Measurements from ENCODE around the gene BTBD9.

The BTBD9 gene

GRCh38 chr6:38555606-38556005, 84.1 kb downstream of the BTBD9 start:
- in situ Hi-C loops (cut with HindIII; ENCODE audit: low sequenced_read_pairs) = no loop called here
- no peak overlapping the region for H3K4me3 ChIP-seq (ENCODE audit: low read depth, low read length)
- DNase-seq (ENCODE audit: low read depth) = no peak
- TF ChIP-seq, protein P1, sequence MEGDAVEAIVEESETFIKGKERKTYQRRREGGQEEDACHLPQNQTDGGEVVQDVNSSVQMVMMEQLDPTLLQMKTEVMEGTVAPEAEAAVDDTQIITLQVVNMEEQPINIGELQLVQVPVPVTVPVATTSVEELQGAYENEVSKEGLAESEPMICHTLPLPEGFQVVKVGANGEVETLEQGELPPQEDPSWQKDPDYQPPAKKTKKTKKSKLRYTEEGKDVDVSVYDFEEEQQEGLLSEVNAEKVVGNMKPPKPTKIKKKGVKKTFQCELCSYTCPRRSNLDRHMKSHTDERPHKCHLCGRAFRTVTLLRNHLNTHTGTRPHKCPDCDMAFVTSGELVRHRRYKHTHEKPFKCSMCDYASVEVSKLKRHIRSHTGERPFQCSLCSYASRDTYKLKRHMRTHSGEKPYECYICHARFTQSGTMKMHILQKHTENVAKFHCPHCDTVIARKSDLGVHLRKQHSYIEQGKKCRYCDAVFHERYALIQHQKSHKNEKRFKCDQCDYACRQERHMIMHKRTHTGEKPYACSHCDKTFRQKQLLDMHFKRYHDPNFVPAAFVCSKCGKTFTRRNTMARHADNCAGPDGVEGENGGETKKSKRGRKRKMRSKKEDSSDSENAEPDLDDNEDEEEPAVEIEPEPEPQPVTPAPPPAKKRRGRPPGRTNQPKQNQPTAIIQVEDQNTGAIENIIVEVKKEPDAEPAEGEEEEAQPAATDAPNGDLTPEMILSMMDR (IDR thresholded peaks at IDR 0.05; ENCODE audit: low read depth, low read length, missing control alignments) = no peak

DNA sequence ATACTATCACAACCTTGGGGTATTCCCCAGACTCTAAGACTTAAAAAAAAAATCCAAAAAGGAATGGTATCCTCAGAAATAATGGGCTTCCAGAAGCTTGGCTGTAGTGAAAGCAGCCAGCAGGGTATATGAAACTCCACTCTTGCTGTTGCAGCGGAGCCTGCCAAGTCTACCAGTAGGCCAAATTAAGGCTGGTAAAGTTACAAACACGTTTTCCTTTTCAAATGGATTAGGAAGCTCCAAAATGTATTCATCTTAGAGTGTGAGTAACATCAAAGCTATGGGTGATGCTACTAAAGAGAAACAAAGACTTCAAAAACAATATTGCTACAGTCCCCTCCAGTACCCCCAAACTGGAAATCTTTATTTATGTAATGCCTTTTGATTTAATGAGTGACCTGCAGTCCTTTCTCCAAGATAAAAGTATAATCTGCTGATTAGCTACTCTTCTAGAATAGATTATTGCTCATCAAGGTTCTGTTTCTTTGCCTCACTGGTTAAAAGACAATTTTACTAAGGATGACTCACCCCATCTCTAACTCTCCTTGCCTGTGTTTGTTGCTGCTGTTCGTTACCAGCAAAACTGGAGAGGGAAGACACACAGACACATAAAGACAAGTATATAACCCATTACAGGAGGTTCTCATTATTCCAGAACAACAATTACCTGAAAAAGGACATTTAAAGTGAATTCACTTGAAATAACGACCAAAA, 84.9 kb downstream of the BTBD9 start:
- in situ Hi-C loops (cut with HindIII; ENCODE audit: low sequenced_read_pairs) = no loop called here
- no peak overlapping the region for H3K4me3 ChIP-seq (ENCODE audit: low read depth, low read length)
- TF ChIP-seq, protein P1 (IDR thresholded peaks at IDR 0.05; ENCODE audit: low read depth, low read length, missing control alignments) = no peak
- DNase-seq (ENCODE audit: low read depth) = peak; percentile 16

DNA sequence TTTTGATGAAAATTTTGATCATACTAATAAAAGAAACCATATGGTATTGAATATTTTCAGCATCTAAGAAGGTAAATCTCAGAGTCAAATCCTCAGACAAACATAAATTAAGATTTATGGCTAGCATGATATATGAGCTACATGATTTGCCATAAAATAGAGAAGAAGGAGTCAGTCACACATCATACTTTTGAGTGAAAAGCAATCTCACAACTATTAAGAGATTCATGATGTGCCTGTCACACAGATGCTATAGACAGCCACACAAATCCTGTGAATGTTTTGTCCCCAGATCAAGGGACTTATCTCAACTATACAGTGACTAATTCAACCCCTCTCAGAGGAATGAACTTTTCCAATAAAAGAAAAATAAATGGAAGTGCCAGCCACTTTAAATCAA, 85.7 kb downstream of the BTBD9 start:
- in situ Hi-C loops (cut with HindIII; ENCODE audit: low sequenced_read_pairs) = no loop called here
- TF ChIP-seq, protein P1 (IDR thresholded peaks at IDR 0.05; ENCODE audit: low read depth, low read length, missing control alignments) = no peak
- DNase-seq (ENCODE audit: low read depth) = no peak
- no peak overlapping the region for H3K4me3 ChIP-seq (ENCODE audit: low read depth, low read length)

- in situ Hi-C loops (cut with HindIII; ENCODE audit: low sequenced_read_pairs) = no loop called here
- no peak for DNase-seq (ENCODE audit: low read depth)
- no peak overlapping the region for H3K4me3 ChIP-seq (ENCODE audit: low read depth, low read length)
- TF ChIP-seq, protein P1 (IDR thresholded peaks at IDR 0.05; ENCODE audit: low read depth, low read length, missing control alignments) = no peak
Measured at GRCh38 chr6:38552121-38552520, 87.6 kb downstream of the BTBD9 start.

DNA sequence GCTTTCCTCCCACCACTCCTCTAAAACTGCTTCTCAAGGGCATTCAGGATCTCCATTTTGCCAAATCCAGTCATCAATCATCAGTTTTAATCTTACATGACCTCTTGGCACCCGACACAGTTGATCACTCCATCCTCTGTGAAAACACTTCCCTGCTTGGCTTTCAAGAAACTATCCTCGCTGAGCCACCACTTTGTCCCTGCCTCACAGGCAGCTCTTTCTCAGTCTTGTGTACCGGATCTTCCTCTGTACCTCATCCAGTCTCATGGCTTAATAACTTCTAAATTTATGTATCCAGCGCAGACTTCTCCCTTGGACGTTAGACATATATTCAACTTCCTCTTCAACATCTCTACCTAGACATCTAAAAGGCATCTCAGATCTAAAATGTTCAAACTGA, 89.9 kb downstream of the BTBD9 start:
- in situ Hi-C loops (cut with HindIII; ENCODE audit: low sequenced_read_pairs) = no loop called here
- TF ChIP-seq, protein P1 (IDR thresholded peaks at IDR 0.05; ENCODE audit: low read depth, low read length, missing control alignments) = no peak
- DNase-seq (ENCODE audit: low read depth) = no peak
- H3K4me3 ChIP-seq (ENCODE audit: low read depth, low read length) = no peak overlapping the region

- TF ChIP-seq, protein P1 (IDR thresholded peaks at IDR 0.05; ENCODE audit: low read depth, low read length, missing control alignments) = no peak
- in situ Hi-C loops (cut with HindIII; ENCODE audit: low sequenced_read_pairs) = no loop called here
- no peak for DNase-seq (ENCODE audit: low read depth)
- no peak overlapping the region for H3K4me3 ChIP-seq (ENCODE audit: low read depth, low read length)
Measured at GRCh38 chr6:38549180-38549579, 90.5 kb downstream of the BTBD9 start.
